CD4-positive, alpha-beta T cell treated with Interleukin-12 subunit alpha and Interleukin-12 subunit beta, for 1 hour (primary cell): ENCODE data around the gene KCNN4.
A peak's percentile ranks its signal among the peaks of the same experiment; 100 is the strongest.
"Not testable (repeated sequence)": the region's sequence is repeated elsewhere in the genome, so short reads cannot be mapped to it uniquely, and the experiment has no call there.

Experiments used
- DNase-seq: peaks from one replicate; pipeline ENCODE4 v3.0.0-alpha.2; 2020

KCNN4 gene

GRCh38 chr19:43774103-43774939, 6.5 kb downstream of the KCNN4 start:
- no peak for DNase-seq

GRCh38 chr19:43773725-43774102, 7.1 kb downstream of the KCNN4 start:
- DNase-seq = no peak

- no peak for DNase-seq
Observed at GRCh38 chr19:43769256-43769655, 11.5 kb downstream of the KCNN4 start.

GRCh38 chr19:43768273-43769050, 12.3 kb downstream of the KCNN4 start:
- no peak for DNase-seq

GRCh38 chr19:43767818-43768217, 13.0 kb downstream of the KCNN4 start:
- no peak for DNase-seq

GRCh38 chr19:43767316-43767715, 13.5 kb downstream of the KCNN4 start:
- DNase-seq = no peak

GRCh38 chr19:43766755-43767043, 14.1 kb downstream of the KCNN4 start:
- no peak for DNase-seq

GRCh38 chr19:43765109-43765876, 15.5 kb downstream of the KCNN4 start:
- peak; percentile 72 for DNase-seq

GRCh38 chr19:43764684-43765083, 16.1 kb downstream of the KCNN4 start:
- not testable (repeated sequence) for DNase-seq

- DNase-seq = no peak
Observed at GRCh38 chr19:43763473-43763939, 17.3 kb downstream of the KCNN4 start.

- DNase-seq = no peak
Observed at GRCh38 chr19:43762814-43763213, 18.0 kb downstream of the KCNN4 start.

- no peak for DNase-seq
Observed at GRCh38 chr19:43760941-43761340, 19.8 kb downstream of the KCNN4 start.

GRCh38 chr19:43759515-43759914, 21.3 kb downstream of the KCNN4 start:
- no peak for DNase-seq

- peak; percentile 86 for DNase-seq
Observed at GRCh38 chr19:43755256-43755801, 25.4 kb downstream of the KCNN4 start.

- DNase-seq = peak; percentile 99
Observed at GRCh38 chr19:43754503-43755255, 26.1 kb downstream of the KCNN4 start, which contains the start of gene SMG9. Gene SMG9 (minus strand): TSS chr19:43754962. CDS start chr19:43750741, 4,221 bp downstream.

GRCh38 chr19:43754253-43754502, 26.6 kb downstream of the KCNN4 start:
- no peak for DNase-seq

GRCh38 chr19:43752287-43752875, 28.4 kb downstream of the KCNN4 start:
- DNase-seq = no peak

- no peak for DNase-seq
Observed at GRCh38 chr19:43751466-43752220, 29.1 kb downstream of the KCNN4 start.

GRCh38 chr19:43749898-43750297, 30.9 kb downstream of the KCNN4 start:
- no peak for DNase-seq

- no peak for DNase-seq
Observed at GRCh38 chr19:43749152-43749551, 31.6 kb downstream of the KCNN4 start.

- no peak for DNase-seq
Observed at GRCh38 chr19:43748685-43749084, 32.1 kb downstream of the KCNN4 start.
